GM18867 (cell line): ENCODE results near the gene GABBR2.

Experiments
- ATAC-seq: cut with Tn5 transposase; IDR thresholded peaks from one replicate; pipeline ENCODE4 v1.9.1; 2021; ENCODE audit warnings: mild to moderate bottlenecking, moderate library complexity; ENCODE audit not compliant: unreplicated experiment

GABBR2 gene

GRCh38 chr9:98330831-98331230 is 377.9 kb downstream of the GABBR2 start:
- ATAC-seq: no peak

DNA sequence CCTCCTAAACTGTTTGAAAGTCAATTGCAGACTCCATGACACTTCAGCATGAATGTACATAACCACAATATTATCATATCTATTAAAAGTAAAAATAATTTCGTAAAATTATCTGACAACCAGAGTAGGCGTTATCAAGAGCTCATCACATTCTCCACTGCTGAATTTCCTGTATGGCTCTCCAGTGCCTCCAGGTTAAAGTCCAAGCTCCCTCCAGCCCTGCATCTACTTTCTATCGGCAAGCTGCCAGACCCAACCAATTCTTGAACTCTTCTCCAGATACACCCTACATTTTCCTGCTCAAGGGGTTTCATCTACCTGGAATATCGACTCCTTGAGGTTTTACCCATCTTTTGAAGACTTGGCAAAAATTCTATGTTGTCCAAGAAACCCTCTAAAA is 378.8 kb downstream of the GABBR2 start:
- no peak for ATAC-seq

GRCh38 chr9:98329281-98329680 is 379.5 kb downstream of the GABBR2 start:
- no peak for ATAC-seq

GRCh38 chr9:98328770-98329169 is 380.0 kb downstream of the GABBR2 start:
- no peak for ATAC-seq

GRCh38 chr9:98328141-98328540 is 380.6 kb downstream of the GABBR2 start:
- ATAC-seq: no peak

DNA sequence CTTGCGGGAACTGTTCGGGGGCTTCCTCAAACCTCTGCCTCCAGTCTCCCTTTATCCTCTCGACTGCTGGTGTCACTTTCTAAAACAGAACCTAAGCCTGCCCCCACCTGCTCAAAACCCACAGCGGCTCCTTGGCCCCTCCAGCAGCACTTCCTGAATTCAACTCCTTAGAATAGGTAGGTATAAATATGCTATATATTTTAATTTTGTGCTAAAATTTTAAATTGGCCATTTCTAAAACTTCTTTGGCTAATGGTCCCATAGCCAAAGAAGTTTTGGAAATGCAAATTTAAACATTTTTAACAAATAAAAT is 381.5 kb downstream of the GABBR2 start:
- no peak for ATAC-seq

- no peak for ATAC-seq
These were observed 382.1 kb downstream of the GABBR2 start for GRCh38 chr9:98326459-98327248.

DNA sequence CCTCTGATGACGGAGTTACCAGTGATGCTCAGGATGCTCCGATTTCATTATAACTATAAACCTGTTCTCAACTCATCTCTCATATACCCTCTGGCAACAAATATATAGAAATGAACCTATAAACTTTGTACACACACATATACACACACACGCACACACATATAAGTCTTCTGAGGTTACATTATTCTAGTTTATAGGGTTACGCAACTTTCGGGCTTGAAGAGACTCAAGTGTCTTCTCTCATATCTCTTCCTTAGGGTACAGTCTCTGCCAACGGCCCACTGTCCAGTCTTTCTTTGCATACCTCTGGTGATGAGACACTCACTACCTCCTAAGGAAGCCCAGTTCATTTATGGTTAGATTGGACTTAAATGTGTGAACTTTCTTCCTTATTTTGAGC is 383.9 kb downstream of the GABBR2 start:
- no peak for ATAC-seq

DNA sequence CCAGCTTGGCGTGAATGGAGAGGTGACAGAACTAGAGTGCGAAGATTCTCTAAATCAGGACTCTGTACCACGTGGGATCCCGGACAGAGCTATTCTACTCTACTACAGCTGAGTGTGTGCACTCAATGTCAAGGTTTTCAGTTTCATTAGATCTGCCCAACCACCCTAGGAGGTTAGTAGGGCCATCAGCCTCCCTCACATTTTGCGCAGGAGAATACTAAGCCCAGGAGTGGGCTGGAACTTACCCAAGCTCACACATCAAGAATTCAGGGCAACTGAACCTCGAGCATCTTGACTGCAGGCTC is 385.0 kb downstream of the GABBR2 start:
- no peak for ATAC-seq

DNA sequence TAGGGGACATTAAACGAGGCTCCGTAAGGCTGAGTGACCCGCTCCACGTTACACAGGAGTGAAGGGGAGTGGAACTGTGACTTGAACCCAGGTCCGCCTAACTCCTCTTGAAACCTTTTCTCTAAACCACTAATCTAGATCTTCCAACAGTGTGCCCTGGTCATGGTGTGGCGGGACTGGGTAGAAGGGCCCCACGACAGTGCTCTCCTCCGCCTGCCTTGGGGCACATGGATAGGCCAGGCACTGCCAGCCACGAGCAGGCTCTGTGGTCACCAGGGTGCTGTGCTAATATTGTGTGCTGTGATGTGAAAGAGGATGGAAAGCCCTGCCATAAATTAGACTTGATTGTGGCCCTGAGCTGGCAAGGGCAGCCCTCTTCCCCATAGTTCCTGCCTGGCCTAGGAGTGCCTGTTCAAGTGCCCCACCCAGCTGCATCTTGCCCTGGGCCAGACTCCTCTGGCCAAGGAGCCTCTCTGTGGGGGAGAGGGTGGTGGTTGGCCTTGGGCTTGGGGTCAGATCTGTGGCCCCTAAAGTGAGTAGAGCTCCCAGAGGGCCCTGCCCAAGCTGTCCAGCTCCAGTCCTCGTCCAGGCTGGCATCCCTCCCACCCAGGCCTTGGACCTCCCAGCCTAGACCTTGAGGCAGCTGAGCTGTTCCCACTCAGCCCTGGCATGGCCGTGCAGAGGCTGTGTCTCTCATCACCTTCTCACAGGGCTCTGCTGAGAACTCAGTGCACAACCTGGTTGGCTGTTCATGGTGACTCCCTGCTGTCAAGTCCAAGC is 385.5 kb downstream of the GABBR2 start:
- ATAC-seq: no peak

- ATAC-seq: no peak
These were observed 387.5 kb downstream of the GABBR2 start for GRCh38 chr9:98321269-98321668.

- ATAC-seq: no peak
These were observed 389.8 kb downstream of the GABBR2 start for GRCh38 chr9:98318834-98319478.

- no peak for ATAC-seq
These were observed 390.5 kb downstream of the GABBR2 start for GRCh38 chr9:98318041-98318790.

- ATAC-seq: no peak
These were observed 391.4 kb downstream of the GABBR2 start for GRCh38 chr9:98317134-98317857.

DNA sequence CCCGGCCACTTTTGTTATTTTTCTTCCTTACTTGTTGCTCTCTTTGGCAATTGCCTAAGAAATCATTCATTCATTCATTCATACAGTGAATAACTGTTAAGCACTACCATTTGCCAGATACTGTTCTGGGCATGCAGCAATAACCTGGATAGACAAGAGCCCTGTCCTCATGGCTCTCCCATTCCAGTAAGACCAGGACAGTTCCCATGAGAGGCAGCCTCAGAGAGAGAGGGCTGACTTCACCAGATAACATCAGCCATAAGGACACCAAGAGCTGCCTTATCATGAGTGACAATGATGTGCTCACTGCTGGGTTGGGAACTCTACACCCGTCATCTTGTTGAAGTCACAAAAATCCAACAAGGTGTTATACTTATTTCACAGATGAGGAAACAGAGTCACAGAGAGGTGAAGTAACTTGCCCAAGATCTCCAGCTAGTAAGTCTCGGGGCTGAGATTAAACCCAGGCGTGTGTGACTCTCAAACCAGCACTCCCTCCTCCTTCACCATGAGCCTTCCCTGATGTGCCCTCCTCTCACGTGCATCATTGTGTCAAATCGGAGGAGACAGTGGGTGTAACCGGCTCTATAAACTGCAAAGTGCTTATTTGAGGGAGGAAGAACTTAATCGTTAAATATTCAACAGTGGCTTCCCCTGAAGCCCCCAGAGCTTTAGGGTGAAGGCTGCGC is 392.1 kb downstream of the GABBR2 start:
- no peak for ATAC-seq

DNA sequence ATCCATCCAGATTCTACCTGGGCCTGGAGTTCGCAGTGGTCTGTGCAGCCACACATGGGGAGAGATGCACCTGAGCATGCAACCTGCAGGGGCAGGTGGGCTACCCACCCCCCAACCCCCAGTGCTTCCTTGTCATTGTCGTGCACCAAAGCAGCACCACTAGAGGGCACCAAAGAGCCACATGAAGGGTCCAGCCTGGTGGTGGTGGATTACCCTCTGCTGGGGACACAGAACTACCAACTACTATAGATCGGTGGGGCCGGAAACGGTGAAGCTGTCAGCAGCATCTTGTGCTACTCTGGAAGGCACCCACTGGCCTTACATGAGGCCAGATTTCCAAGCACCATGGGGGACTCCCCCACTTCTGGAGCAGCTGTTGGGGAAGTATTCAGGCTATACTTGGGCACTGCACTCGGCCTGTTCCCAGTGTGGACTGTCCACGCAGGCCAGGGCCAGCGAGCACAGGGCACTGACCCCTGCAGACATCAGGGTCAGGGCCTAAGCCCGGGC is 393.1 kb downstream of the GABBR2 start:
- peak; percentile 78 for ATAC-seq

- no peak for ATAC-seq
These were observed 393.7 kb downstream of the GABBR2 start for GRCh38 chr9:98315067-98315453.

DNA sequence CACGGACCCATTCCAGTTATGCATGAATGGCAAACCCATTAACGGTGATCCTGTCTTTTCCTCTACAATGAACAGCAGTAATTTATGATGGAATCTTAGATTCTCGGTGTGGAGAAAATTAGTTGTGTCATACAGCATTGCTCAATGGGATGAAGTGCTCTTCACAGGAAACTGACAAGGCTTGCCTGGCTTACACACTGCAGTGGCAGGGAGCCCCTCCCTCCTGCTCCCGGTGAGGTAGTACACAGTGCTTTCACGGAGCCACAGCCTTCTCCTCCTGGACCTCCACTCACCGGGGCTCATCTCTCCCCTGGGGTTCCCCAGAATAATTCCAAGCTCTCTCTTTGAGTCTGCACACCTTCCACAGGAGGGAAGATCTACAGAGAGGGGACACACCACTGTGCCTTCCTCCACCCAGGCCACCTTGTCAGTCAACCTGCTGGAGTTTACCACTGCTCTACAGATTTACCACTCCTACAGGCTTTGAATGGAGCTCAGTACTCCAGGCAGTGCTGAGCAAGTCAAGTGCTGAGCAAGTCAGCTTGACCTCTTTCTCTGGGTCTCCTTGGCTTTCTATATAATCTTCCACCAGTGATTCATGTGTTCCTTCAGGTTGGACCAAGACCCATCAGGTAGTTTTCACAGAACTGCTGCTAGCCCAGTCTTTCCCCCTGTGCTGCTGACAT is 394.2 kb downstream of the GABBR2 start:
- no peak for ATAC-seq

DNA sequence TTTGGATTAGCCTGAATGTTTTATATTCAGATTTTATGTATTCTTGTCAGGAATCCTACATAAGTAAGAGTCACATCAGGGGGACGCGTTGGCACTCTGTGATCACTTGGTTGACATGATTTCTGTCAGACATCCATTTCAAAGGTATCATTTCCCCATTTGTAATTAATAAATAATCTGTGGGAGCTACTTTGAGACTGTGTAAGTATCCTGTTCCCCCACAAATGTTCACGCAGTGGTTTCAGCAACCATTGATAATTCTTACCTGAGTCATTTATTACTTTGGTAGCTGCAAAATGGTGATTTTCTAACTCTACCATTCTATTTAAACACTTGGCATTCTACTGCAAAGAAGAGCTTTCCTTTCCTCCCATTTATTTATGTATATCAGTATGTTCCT is 396.4 kb downstream of the GABBR2 start:
- ATAC-seq: peak; percentile 40
